Endothelial cell of umbilical vein (primary cell): ENCODE data around the gene MTMR4. TPM values are rescaled to one million over a fixed set of nuclear protein-coding genes. Genes with fewer than 3 reads are reported as not detected.

Source experiments
- BruUV-seq: library from RNA; stranded (reverse); fragments of 400-500 nt; replicated peaks from 2 replicates; lab custom pipeline; 2021; lab: Mats Ljungman, UMichigan
- CTCF ChIA-PET: fragments of 300-600, 350-600 bp; sonication (Branson Sonifier 250); formaldehyde crosslinking; loops from one replicate; lab custom pipeline; 2021; ENCODE audit warnings: antibody characterized with exemption, inconsistent platforms; lab: Charles Lee
- POLR2A ChIA-PET: fragments of 300-600, 350-600 bp; sonication (Branson Sonifier 250); formaldehyde crosslinking; loops from one replicate; lab custom pipeline; 2021; ENCODE audit warnings: antibody characterized with exemption, inconsistent platforms; lab: Charles Lee
- DNase-seq: peaks from one replicate; pipeline ENCODE4 v3.0.0-alpha.2; 2011; ENCODE audit warnings: low read depth, low spot score
- FAIRE-seq: peaks from 2 replicates; lab custom pipeline; 2011; peaks lifted over from hg19 to GRCh38; lab: Jason Lieb, UNC
- H2AFZ ChIP-seq: 2 replicates; pipeline ENCODE4 v1.6.0; 2012; ENCODE audit warnings: low read depth, low read length, control low read depth, inconsistent platforms
- H3K27ac ChIP-seq: 2 replicates; pipeline ENCODE4 v1.5.1; 2011; ENCODE audit warnings: low read depth, mild to moderate bottlenecking, control low read depth, low read length, moderate library complexity; ENCODE audit not compliant: insufficient read depth
- H3K27me3 ChIP-seq, 2 experiments: 2 replicates each; pipeline versions ENCODE4 v1.6.0 to v1.6.1; 2011; ENCODE audit warnings: low read length in 2 of 2, mixed read lengths in 1 of 2; ENCODE audit not compliant: control insufficient read depth in 2 of 2, insufficient read depth in 2 of 2
- H3K36me3 ChIP-seq, 2 experiments: 2 replicates in 1 of 2; 3 replicates in 1 of 2; pipeline ENCODE4 v1.5.1; 2011; ENCODE audit warnings: low read length in 2 of 2, mild to moderate bottlenecking in 1 of 2, moderate library complexity in 1 of 2; ENCODE audit not compliant: control insufficient read depth in 2 of 2, insufficient read depth in 2 of 2; ENCODE audit errors: extremely low read depth in 1 of 2
- H3K4me1 ChIP-seq: 3 replicates; pipeline ENCODE4 v1.5.1; 2011; ENCODE audit warnings: mild to moderate bottlenecking, low read length; ENCODE audit not compliant: control insufficient read depth, insufficient read depth; ENCODE audit errors: extremely low read depth
- H3K4me2 ChIP-seq: 2 replicates; pipeline ENCODE4 v1.6.1; 2011; ENCODE audit warnings: low read length, control low read depth, mixed read lengths; ENCODE audit not compliant: insufficient read depth
- H3K4me3 ChIP-seq, 3 experiments: fragments of 200-600 bp in 1 of 3; sonication (generic), shearing (Covaris generic) in 1 of 3; replicated peaks in 1 of 3; 2 replicates each; pipeline ENCODE4 v1.5.1; 2011 to 2016; ENCODE audit warnings: control low read depth in 3 of 3, low read length in 3 of 3, mild to moderate bottlenecking in 2 of 3, inconsistent platforms in 1 of 3, low read depth in 1 of 3, moderate library complexity in 1 of 3; ENCODE audit not compliant: insufficient read depth in 1 of 3
- H3K79me2 ChIP-seq: 2 replicates; pipeline ENCODE4 v1.6.0; 2012; ENCODE audit warnings: low read length, inconsistent platforms; ENCODE audit not compliant: control insufficient read depth, insufficient read depth
- H3K9ac ChIP-seq: replicated peaks from 2 replicates; pipeline ENCODE3; 2011; ENCODE audit warnings: low read length, control low read depth; ENCODE audit not compliant: insufficient read depth; ENCODE audit errors: extremely low read depth
- H3K9me1 ChIP-seq: replicated peaks from 3 replicates; pipeline ENCODE4 v1.6.0; 2011; ENCODE audit warnings: mild to moderate bottlenecking, low read length; ENCODE audit not compliant: control insufficient read depth, insufficient read depth; ENCODE audit errors: extremely low read depth
- H3K9me3 ChIP-seq: replicated peaks from 2 replicates; pipeline ENCODE4 v1.5.1; 2012; ENCODE audit warnings: low read length, inconsistent platforms; ENCODE audit not compliant: control insufficient read depth, insufficient read depth
- H4K20me1 ChIP-seq: replicated peaks from 2 replicates; pipeline ENCODE3; 2011; ENCODE audit warnings: mild to moderate bottlenecking, low read length; ENCODE audit not compliant: control insufficient read depth, insufficient read depth; ENCODE audit errors: extremely low read depth
- CTCF ChIP-seq, 2 donors: IDR thresholded peaks; 1 replicate in 1 of 2; 2 replicates in 1 of 2; pipeline ENCODE4 v1.5.1; 2011; ENCODE audit warnings: low read length in 2 of 2, mild to moderate bottlenecking in 2 of 2, moderate library complexity in 2 of 2, control low read depth in 1 of 2, inconsistent platforms in 1 of 2, low read depth in 1 of 2; ENCODE audit not compliant: insufficient read depth in 1 of 2; ENCODE audit errors: extremely low read depth in 1 of 2
- EZH2 ChIP-seq: IDR thresholded peaks from 2 replicates; pipeline ENCODE4 v1.6.1; 2012; ENCODE audit warnings: borderline replicate concordance, low read depth, mild to moderate bottlenecking, moderate library complexity, low read length, inconsistent platforms; ENCODE audit not compliant: severe bottlenecking
- FOS ChIP-seq: IDR thresholded peaks from 2 replicates; pipeline ENCODE4 v1.6.1; 2011; ENCODE audit warnings: mild to moderate bottlenecking, low read length, moderate library complexity, borderline replicate concordance; ENCODE audit not compliant: insufficient read depth
- GATA2 ChIP-seq: IDR thresholded peaks from 2 replicates; pipeline ENCODE4 v1.7.0; 2011; ENCODE audit warnings: low read depth, mild to moderate bottlenecking, moderate library complexity, mixed read lengths, low read length; ENCODE audit not compliant: insufficient read length, insufficient read depth
- JUN ChIP-seq: IDR thresholded peaks from 2 replicates; pipeline ENCODE4 v1.6.1; 2011; ENCODE audit warnings: borderline replicate concordance, low read depth; ENCODE audit not compliant: insufficient read length, insufficient read depth
- MYC ChIP-seq: IDR thresholded peaks from one replicate; pipeline ENCODE4 v1.6.1; 2011; ENCODE audit warnings: mild to moderate bottlenecking, low read depth, low read length
- POLR2A ChIP-seq: IDR thresholded peaks from 2 replicates; pipeline ENCODE4 v1.6.1; 2012; ENCODE audit warnings: low read depth, mild to moderate bottlenecking, control low read depth, low read length
- POLR2AphosphoS5 ChIP-seq: IDR thresholded peaks from 2 replicates; pipeline ENCODE4 v1.6.1; 2012; ENCODE audit warnings: low read depth, mild to moderate bottlenecking, control low read depth, low read length, moderate library complexity; ENCODE audit not compliant: insufficient read depth
- dilution Hi-C: fragments of 300-500 bp; cut with MboI; formaldehyde crosslinking; loops from one replicate; pipeline ENCODE4 v1.15.0; 2019; ENCODE audit warnings: low sequenced_read_pairs; ENCODE audit not compliant: extremely low pct_ligation_motif_present
- intact Hi-C: fragments of 100-400 bp; cut with micrococcal nuclease; formaldehyde crosslinking; loops from one replicate; pipeline ENCODE4 v1.10.0; 2022
- polyA plus RNA-seq, 4 experiments: library from polyadenylated mRNA; depleted of rRNA in 3 of 4; stranded (reverse) in 3 of 4; unstranded in 1 of 4; fragments of >200 nt; gene quantifications; 2 replicates each; pipeline versions ENCODE4 v1.2.1 to v1.2.3, GENCODE V29; 2011 to 2012; ENCODE audit warnings: missing spikeins in 1 of 4
- total RNA-seq: library from RNA; stranded (reverse); gene quantifications from 2 replicates; pipeline ENCODE4 v1.2.3, GENCODE V29; 2021
- TF ChIP-seq, protein P1 (sequence below): IDR thresholded peaks from 2 replicates; pipeline ENCODE4 v1.6.1; 2011; ENCODE audit not compliant: insufficient read depth, insufficient read length

MTMR4 gene
- total and polyA plus RNA-seq, 2 donors (not counting 3 experiments of a cell fraction or from before 2014, with no cell fraction given): 25.1 to 41.0 TPM

DNA sequence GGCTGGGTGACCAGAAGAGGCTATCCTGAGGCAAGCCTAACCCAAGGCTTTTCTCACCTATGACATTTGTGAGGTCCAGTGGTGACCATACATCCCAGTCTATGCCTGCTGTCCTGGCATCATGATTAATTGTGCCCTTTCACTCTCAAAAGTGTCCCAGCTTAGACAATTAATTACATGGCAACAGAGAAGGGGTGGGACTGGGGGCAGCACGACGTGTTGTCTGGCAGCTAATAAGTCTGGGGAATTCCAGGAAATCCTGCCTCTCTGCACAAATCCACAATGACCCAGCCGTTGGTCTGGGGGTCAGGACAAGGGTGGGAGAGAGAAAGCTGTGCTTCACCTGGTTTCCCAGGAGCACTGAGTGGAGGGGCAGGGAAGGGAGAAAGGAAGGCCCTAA is 14.0 kb upstream of the MTMR4 start:
- Histone ChIP-seq H3K9ac (no peak overlapping the region), H3K27me3 (peaks cover 0 to 2% of the 10 kb centered on the region in 2 experiments), H2AFZ (no peak overlapping the region), H3K4me1 (peaks cover 26% of the 10 kb centered on the region), H3K36me3 (no peaks in the 10 kb centered on the region), H3K4me3 (no peak overlapping the region), H3K79me2 (no peaks in the 10 kb centered on the region), H4K20me1 (no peaks in the 10 kb centered on the region), H3K9me1 (no peaks in the 10 kb centered on the region), H3K9me3 (no peaks in the 10 kb centered on the region), H3K27ac (no peak overlapping the region), H3K4me2 (no peak overlapping the region)
- POLR2A ChIA-PET: interaction anchor here (2.2 kb wide), 1 partner anchor 103 kb away, joined by 11 read pairs; no protein-coding TSS in a partner anchor
- FAIRE-seq: peak; percentile 67
- CTCF ChIA-PET: interaction anchor here (1.4 to 2.0 kb wide), 5 partner anchors 8 to 477 kb away, joined by 5 to 9 read pairs (median 6); partner anchors contain the start of gene MTMR4
- intact Hi-C loops (loop anchor here (10.0 kb wide), 1 partner anchor 1444 kb away; the partner anchor contains the start of gene AKAP1), dilution Hi-C loops (no loop called here)
- BruUV-seq: no TSS peak
- peak; percentile 69 for DNase-seq
- TF ChIP-seq JUN: no peak
- no peak for TF ChIP-seq CTCF (IDR thresholded peaks at IDR 0.05; ENCODE audit: extremely low read depth in 1 of 2, insufficient read depth in 1 of 2, low read depth in 1 of 2, low read length in 2 of 2)
- no peak for TF ChIP-seq POLR2A
- no peak for TF ChIP-seq GATA2
- TF ChIP-seq POLR2AphosphoS5: no peak
- TF ChIP-seq MYC: no peak
- TF ChIP-seq FOS: no peak
- no peak for TF ChIP-seq EZH2
- TF ChIP-seq, protein P1, sequence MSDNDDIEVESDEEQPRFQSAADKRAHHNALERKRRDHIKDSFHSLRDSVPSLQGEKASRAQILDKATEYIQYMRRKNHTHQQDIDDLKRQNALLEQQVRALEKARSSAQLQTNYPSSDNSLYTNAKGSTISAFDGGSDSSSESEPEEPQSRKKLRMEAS: no peak
